ENCODE measurements around the gene IRGQ. TPM values are rescaled to one million over a fixed set of nuclear protein-coding genes. Genes with fewer than 3 reads are reported as not detected.

IRGQ gene
- polyA plus RNA-seq, 1 donor from 2014 or later = 156 TPM

DNA sequence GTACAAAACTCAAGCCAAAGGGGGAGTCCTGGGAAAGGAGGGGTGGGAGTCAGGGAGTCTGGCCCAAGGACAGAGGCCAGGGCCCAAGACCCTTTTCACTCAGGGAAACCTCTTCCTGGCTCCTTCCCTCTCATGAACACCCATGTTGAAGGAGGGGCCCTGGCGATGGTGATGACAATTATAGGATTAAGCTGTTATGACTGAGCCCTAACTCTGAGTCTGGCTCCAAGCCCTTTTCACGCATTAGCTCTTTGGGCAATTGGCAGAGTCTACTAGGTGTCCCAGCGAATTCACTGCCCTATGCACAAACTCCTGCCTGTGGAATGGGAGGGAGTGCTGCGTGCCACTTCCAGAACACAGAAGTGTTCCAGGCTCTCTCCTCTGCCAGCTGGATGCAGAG lies 42.3 kb downstream of the IRGQ start:
- H2AFZ ChIP-seq (ENCODE audit: low read depth, low read length) = no peak overlapping the region
- H3K4me2 ChIP-seq (ENCODE audit: low read length) = no peak overlapping the region
- H3K9me3 ChIP-seq (ENCODE audit: low read length) = no peaks in the 10 kb centered on the region
- H3K4me3 ChIP-seq (ENCODE audit: low read length) = no peak overlapping the region
- no peaks in the 10 kb centered on the region for H3K79me2 ChIP-seq (replicated peaks; ENCODE audit: insufficient read depth, low read length)
- TF ChIP-seq, protein P1, sequence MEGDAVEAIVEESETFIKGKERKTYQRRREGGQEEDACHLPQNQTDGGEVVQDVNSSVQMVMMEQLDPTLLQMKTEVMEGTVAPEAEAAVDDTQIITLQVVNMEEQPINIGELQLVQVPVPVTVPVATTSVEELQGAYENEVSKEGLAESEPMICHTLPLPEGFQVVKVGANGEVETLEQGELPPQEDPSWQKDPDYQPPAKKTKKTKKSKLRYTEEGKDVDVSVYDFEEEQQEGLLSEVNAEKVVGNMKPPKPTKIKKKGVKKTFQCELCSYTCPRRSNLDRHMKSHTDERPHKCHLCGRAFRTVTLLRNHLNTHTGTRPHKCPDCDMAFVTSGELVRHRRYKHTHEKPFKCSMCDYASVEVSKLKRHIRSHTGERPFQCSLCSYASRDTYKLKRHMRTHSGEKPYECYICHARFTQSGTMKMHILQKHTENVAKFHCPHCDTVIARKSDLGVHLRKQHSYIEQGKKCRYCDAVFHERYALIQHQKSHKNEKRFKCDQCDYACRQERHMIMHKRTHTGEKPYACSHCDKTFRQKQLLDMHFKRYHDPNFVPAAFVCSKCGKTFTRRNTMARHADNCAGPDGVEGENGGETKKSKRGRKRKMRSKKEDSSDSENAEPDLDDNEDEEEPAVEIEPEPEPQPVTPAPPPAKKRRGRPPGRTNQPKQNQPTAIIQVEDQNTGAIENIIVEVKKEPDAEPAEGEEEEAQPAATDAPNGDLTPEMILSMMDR (IDR thresholded peaks at IDR 0.05; ENCODE audit: poor library complexity, severe bottlenecking) = no peak
- no peak for TF ChIP-seq EZH2 (IDR thresholded peaks at IDR 0.05; ENCODE audit: borderline replicate concordance, insufficient read depth, low read length, poor library complexity, severe bottlenecking)
- TF ChIP-seq TAF1 (IDR thresholded peaks at IDR 0.05; ENCODE audit: low read depth) = no peak
- no peak for TF ChIP-seq MXI1 (conservative IDR thresholded peaks at IDR 0.05; ENCODE audit: poor library complexity, severe bottlenecking)
- no peak for TF ChIP-seq EP300 (conservative IDR thresholded peaks at IDR 0.05; ENCODE audit: poor library complexity, severe bottlenecking)
- TF ChIP-seq POLR2AphosphoS5 (IDR thresholded peaks at IDR 0.05) = no peak
- TF ChIP-seq SMC3 (conservative IDR thresholded peaks at IDR 0.05; ENCODE audit: poor library complexity) = no peak
- TF ChIP-seq, protein P2, sequence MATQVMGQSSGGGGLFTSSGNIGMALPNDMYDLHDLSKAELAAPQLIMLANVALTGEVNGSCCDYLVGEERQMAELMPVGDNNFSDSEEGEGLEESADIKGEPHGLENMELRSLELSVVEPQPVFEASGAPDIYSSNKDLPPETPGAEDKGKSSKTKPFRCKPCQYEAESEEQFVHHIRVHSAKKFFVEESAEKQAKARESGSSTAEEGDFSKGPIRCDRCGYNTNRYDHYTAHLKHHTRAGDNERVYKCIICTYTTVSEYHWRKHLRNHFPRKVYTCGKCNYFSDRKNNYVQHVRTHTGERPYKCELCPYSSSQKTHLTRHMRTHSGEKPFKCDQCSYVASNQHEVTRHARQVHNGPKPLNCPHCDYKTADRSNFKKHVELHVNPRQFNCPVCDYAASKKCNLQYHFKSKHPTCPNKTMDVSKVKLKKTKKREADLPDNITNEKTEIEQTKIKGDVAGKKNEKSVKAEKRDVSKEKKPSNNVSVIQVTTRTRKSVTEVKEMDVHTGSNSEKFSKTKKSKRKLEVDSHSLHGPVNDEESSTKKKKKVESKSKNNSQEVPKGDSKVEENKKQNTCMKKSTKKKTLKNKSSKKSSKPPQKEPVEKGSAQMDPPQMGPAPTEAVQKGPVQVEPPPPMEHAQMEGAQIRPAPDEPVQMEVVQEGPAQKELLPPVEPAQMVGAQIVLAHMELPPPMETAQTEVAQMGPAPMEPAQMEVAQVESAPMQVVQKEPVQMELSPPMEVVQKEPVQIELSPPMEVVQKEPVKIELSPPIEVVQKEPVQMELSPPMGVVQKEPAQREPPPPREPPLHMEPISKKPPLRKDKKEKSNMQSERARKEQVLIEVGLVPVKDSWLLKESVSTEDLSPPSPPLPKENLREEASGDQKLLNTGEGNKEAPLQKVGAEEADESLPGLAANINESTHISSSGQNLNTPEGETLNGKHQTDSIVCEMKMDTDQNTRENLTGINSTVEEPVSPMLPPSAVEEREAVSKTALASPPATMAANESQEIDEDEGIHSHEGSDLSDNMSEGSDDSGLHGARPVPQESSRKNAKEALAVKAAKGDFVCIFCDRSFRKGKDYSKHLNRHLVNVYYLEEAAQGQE (IDR thresholded peaks at IDR 0.05; ENCODE audit: borderline replicate concordance) = no peak
- TF ChIP-seq RAD21 (conservative IDR thresholded peaks at IDR 0.05) = no peak
- H3K9ac ChIP-seq (ENCODE audit: low read length) = no peak overlapping the region
- H3K36me3 ChIP-seq (ENCODE audit: insufficient read depth, low read length) = no peaks in the 10 kb centered on the region
- no peak overlapping the region for H3K27ac ChIP-seq (ENCODE audit: low read length)
- H3F3A ChIP-seq (ENCODE audit: insufficient read depth, low read length, poor library complexity, severe bottlenecking) = no peaks in the 10 kb centered on the region
- no peaks in the 10 kb centered on the region for H3K27me3 ChIP-seq (ENCODE audit: insufficient read depth, low read depth, low read length)
- no peaks in the 10 kb centered on the region for H3K9me2 ChIP-seq (ENCODE audit: insufficient read depth, low read length)
- H4K20me1 ChIP-seq (ENCODE audit: insufficient read depth) = no peaks in the 10 kb centered on the region

DNA sequence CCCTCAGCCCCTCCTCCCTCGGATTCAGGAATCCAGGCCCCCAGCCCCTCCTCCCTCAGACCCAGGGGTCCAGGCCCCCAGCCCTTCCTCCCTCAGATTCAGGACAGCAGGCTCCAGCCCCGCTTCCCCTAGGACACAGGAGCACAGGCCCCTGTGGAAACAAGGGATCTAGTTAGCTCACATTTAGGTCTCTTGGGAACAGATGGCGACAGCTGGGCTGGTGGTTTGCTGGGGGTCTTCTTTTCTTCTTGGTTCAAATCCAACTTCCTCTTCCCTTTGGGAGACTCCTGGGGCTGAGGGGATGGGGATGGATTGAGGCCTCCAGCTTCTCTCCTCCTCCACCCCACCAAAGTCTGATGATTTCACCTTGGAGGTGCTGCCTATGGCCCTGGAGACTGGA lies 43.3 kb downstream of the IRGQ start:
- no peaks in the 10 kb centered on the region for H3F3A ChIP-seq (ENCODE audit: insufficient read depth, low read length, poor library complexity, severe bottlenecking)
- H2AFZ ChIP-seq (ENCODE audit: low read depth, low read length) = no peak overlapping the region
- no peaks in the 10 kb centered on the region for H3K9me2 ChIP-seq (ENCODE audit: insufficient read depth, low read length)
- H3K4me2 ChIP-seq (ENCODE audit: low read length) = no peak overlapping the region
- no peak overlapping the region for H3K4me3 ChIP-seq (ENCODE audit: low read length)
- H3K79me2 ChIP-seq (replicated peaks; ENCODE audit: insufficient read depth, low read length) = no peaks in the 10 kb centered on the region
- H3K27ac ChIP-seq (ENCODE audit: low read length) = no peak overlapping the region
- H3K9me3 ChIP-seq (ENCODE audit: low read length) = no peaks in the 10 kb centered on the region
- H3K36me3 ChIP-seq (ENCODE audit: insufficient read depth, low read length) = no peaks in the 10 kb centered on the region
- H3K9ac ChIP-seq (ENCODE audit: low read length) = no peak overlapping the region
- TF ChIP-seq TAF1 (IDR thresholded peaks at IDR 0.05; ENCODE audit: low read depth) (no peak), MXI1 (conservative IDR thresholded peaks at IDR 0.05; ENCODE audit: poor library complexity, severe bottlenecking) (no peak), EP300 (conservative IDR thresholded peaks at IDR 0.05; ENCODE audit: poor library complexity, severe bottlenecking) (no peak), SMC3 (conservative IDR thresholded peaks at IDR 0.05; ENCODE audit: poor library complexity) (no peak), POLR2AphosphoS5 (IDR thresholded peaks at IDR 0.05) (no peak), EZH2 (IDR thresholded peaks at IDR 0.05; ENCODE audit: borderline replicate concordance, insufficient read depth, low read length, poor library complexity, severe bottlenecking) (no peak), RAD21 (conservative IDR thresholded peaks at IDR 0.05) (no peak)
- TF ChIP-seq, protein P2 (IDR thresholded peaks at IDR 0.05; ENCODE audit: borderline replicate concordance) = no peak
- TF ChIP-seq, protein P1 (IDR thresholded peaks at IDR 0.05; ENCODE audit: poor library complexity, severe bottlenecking) = no peak
- H4K20me1 ChIP-seq (ENCODE audit: insufficient read depth) = no peaks in the 10 kb centered on the region
- no peaks in the 10 kb centered on the region for H3K27me3 ChIP-seq (ENCODE audit: insufficient read depth, low read depth, low read length)
